ENCODE measurements around the gene IL19.
"Not testable (repeated sequence)": the region's sequence is repeated elsewhere in the genome, so short reads cannot be mapped to it uniquely, and the experiment has no call there.

The IL19 gene

GRCh38 chr1:206739411-206740076 is 31.0 kb upstream of the IL19 start:
- no peak for DNase-seq (ENCODE audit: low read depth in 1 of 2, low spot score in 1 of 2)

- no peak for DNase-seq (ENCODE audit: low read depth in 1 of 2, low spot score in 1 of 2)
Observed at GRCh38 chr1:206741142-206741701, 29.4 kb upstream of the IL19 start.

GRCh38 chr1:206742719-206743383 is 27.7 kb upstream of the IL19 start:
- no peak for DNase-seq (ENCODE audit: low read depth in 1 of 2, low spot score in 1 of 2)

- no peak for DNase-seq (ENCODE audit: low read depth in 1 of 2, low spot score in 1 of 2)
Observed at GRCh38 chr1:206744683-206745082, 25.9 kb upstream of the IL19 start.

GRCh38 chr1:206745301-206745700 is 25.3 kb upstream of the IL19 start:
- DNase-seq (ENCODE audit: low read depth in 1 of 2, low spot score in 1 of 2): no peak

GRCh38 chr1:206748348-206749030 is 22.1 kb upstream of the IL19 start:
- DNase-seq (ENCODE audit: low read depth in 1 of 2, low spot score in 1 of 2): no peak

- no peak for DNase-seq (ENCODE audit: low read depth in 1 of 2, low spot score in 1 of 2)
Observed at GRCh38 chr1:206751891-206752290, 18.7 kb upstream of the IL19 start.

- DNase-seq (ENCODE audit: low read depth in 1 of 2, low spot score in 1 of 2): no peak
Observed at GRCh38 chr1:206752481-206752880, 18.1 kb upstream of the IL19 start.

GRCh38 chr1:206753141-206753540 is 17.4 kb upstream of the IL19 start:
- no peak for DNase-seq (ENCODE audit: low read depth in 1 of 2, low spot score in 1 of 2)

- no peak for DNase-seq (ENCODE audit: low read depth in 1 of 2, low spot score in 1 of 2)
Observed at GRCh38 chr1:206754011-206754410, 16.6 kb upstream of the IL19 start.

- no peak for DNase-seq (ENCODE audit: low read depth in 1 of 2, low spot score in 1 of 2)
Observed at GRCh38 chr1:206757524-206758266, 12.9 kb upstream of the IL19 start.

GRCh38 chr1:206760590-206760989 is 10.0 kb upstream of the IL19 start:
- DNase-seq (ENCODE audit: low read depth in 1 of 2, low spot score in 1 of 2): no peak

- DNase-seq (ENCODE audit: low read depth in 1 of 2, low spot score in 1 of 2): no peak
Observed at GRCh38 chr1:206761159-206761768, 9.3 kb upstream of the IL19 start.

GRCh38 chr1:206762741-206763364 is 7.7 kb upstream of the IL19 start:
- DNase-seq (ENCODE audit: low read depth in 1 of 2, low spot score in 1 of 2): not testable (repeated sequence)

GRCh38 chr1:206765771-206766170 is 4.8 kb upstream of the IL19 start:
- DNase-seq (ENCODE audit: low read depth in 1 of 2, low spot score in 1 of 2): not testable (repeated sequence)

- DNase-seq (ENCODE audit: low read depth in 1 of 2, low spot score in 1 of 2): peak in 1 of 2 donors; percentile 41
Observed at GRCh38 chr1:206766251-206766856, 4.2 kb upstream of the IL19 start.

- DNase-seq (ENCODE audit: low read depth in 1 of 2, low spot score in 1 of 2): no peak
Observed at GRCh38 chr1:206768472-206769303, 1.9 kb upstream of the IL19 start.

- DNase-seq (ENCODE audit: low read depth in 1 of 2, low spot score in 1 of 2): peak in 1 of 2 donors; percentile 43
Observed at GRCh38 chr1:206769304-206769731, 1.3 kb upstream of the IL19 start.

- no peak for DNase-seq (ENCODE audit: low read depth in 1 of 2, low spot score in 1 of 2)
Observed at GRCh38 chr1:206771338-206771692, 742 bp downstream of the IL19 start.
